Activated T-cell treated with anti-CD3 and anti-CD28 coated beads for 4 hours (primary cell): Measurements from ENCODE around the gene OR2H2.

Source experiments
- DNase-seq: peaks from one replicate; pipeline ENCODE4 v3.0.0-alpha.2; 2020

The OR2H2 gene

GRCh38 chr6:29631209-29631810, 46.4 kb downstream of the OR2H2 start:
- DNase-seq, result no peak

- peak; percentile 55 for DNase-seq
Measured at GRCh38 chr6:29631860-29632731, 47.2 kb downstream of the OR2H2 start.

GRCh38 chr6:29632789-29633533, 48.0 kb downstream of the OR2H2 start, which contains the start of gene GABBR1:
Gene GABBR1, minus strand, starts transcription at chr6:29633183. Its CDS starts 798 bp downstream, at chr6:29632385.
- DNase-seq, result peak; percentile 62

- no peak for DNase-seq
Measured at GRCh38 chr6:29633534-29633905, 48.6 kb downstream of the OR2H2 start.

- no peak for DNase-seq
Measured at GRCh38 chr6:29637247-29637646, 52.3 kb downstream of the OR2H2 start.
